ENCODE data around the gene SOX5.

DNA sequence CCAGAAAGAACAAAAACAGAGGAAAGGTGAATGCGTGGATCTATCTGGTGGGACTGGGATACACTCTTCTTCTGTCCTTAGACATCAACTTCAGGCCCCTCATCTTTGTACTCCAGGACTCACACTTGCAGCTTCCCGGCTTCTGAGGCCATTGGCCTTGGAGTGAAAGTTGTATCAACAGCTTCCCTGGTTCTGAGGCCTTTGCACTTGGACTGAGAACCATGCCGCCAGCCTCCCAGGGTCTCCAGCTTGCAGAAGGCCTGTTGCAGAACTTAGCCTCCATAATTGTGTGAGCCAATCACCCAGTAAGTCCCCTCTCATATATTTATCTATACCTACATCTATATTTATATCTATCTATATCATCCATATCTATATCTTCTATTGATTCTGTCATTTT, 218.4 kb downstream of the SOX5 start:
- TF ChIP-seq TAF1 (IDR thresholded peaks at IDR 0.05; ENCODE audit: low read depth, low read length) = no peak
- no peak for TF ChIP-seq POLR2A (IDR thresholded peaks at IDR 0.05; ENCODE audit: low read depth, low read length)
- TF ChIP-seq POLR2AphosphoS5 (IDR thresholded peaks at IDR 0.05; ENCODE audit: low read depth, low read length) = no peak
